SK-N-SH treated with all-trans-retinoic acid at 6 μM for 48 hours (cell line): ENCODE measurements around the gene THSD7A.

Experiments used
- ATAC-seq: fragments of 200-7000 bp; cut with Tn5 transposase; 3 replicates; pipeline ENCODE4 v1.9.1; 2020; ENCODE audit warnings: mild to moderate bottlenecking, moderate library complexity
- ARNTL ChIP-seq: fragments of 450-650 bp; formaldehyde crosslinking; IDR thresholded peaks from 2 replicates; pipeline ENCODE4 v1.5.0; 2020; ENCODE audit warnings: low read depth, mild to moderate bottlenecking, moderate library complexity, borderline replicate concordance
- BACH2 ChIP-seq: fragments of 250-450 bp; sonication (Bioruptor Pico); IDR thresholded peaks from 2 replicates; pipeline ENCODE4 v1.9.0; 2021; ENCODE audit warnings: mild to moderate bottlenecking, borderline replicate concordance
- CSDC2 ChIP-seq: fragments of 250-450 bp; sonication (Bioruptor Pico); IDR thresholded peaks from 2 replicates; pipeline ENCODE4 v1.5.0; 2020; ENCODE audit warnings: mild to moderate bottlenecking, moderate library complexity
- ESRRG ChIP-seq: fragments of 250-450 bp; sonication (Bioruptor Pico); IDR thresholded peaks from 2 replicates; pipeline ENCODE4 v1.6.1; 2021; ENCODE audit warnings: mild to moderate bottlenecking
- GLIS3 ChIP-seq: fragments of 250-450 bp; sonication (Bioruptor Pico); IDR thresholded peaks from 2 replicates; pipeline ENCODE4 v1.5.0; 2020; ENCODE audit warnings: mild to moderate bottlenecking, moderate library complexity
- ISL1 ChIP-seq: fragments of 250-450 bp; sonication (Bioruptor Pico); IDR thresholded peaks from 2 replicates; pipeline ENCODE4 v2.1.2; 2022; ENCODE audit warnings: mild to moderate bottlenecking, moderate library complexity
- OSR1 ChIP-seq: fragments of 250-450 bp; sonication (Bioruptor Pico); IDR thresholded peaks from 2 replicates; pipeline ENCODE4 v1.8.0; 2022; ENCODE audit warnings: moderate library complexity, mild to moderate bottlenecking, inconsistent platforms
- PPARA ChIP-seq: fragments of 250-450 bp; sonication (Bioruptor Pico); IDR thresholded peaks from 2 replicates; pipeline ENCODE4 v1.5.0; 2020; ENCODE audit warnings: mild to moderate bottlenecking, borderline replicate concordance
- RARB ChIP-seq: fragments of 250-450 bp; sonication (Bioruptor Pico); IDR thresholded peaks from 2 replicates; pipeline ENCODE4 v1.8.0; 2021; ENCODE audit warnings: mild to moderate bottlenecking, moderate library complexity
- SNAI2 ChIP-seq: fragments of 250-450 bp; sonication (Bioruptor Pico); IDR thresholded peaks from 2 replicates; pipeline ENCODE4 v1.5.0; 2020; ENCODE audit warnings: mild to moderate bottlenecking, moderate library complexity
- TCF4 ChIP-seq: fragments of 250-450 bp; sonication (Bioruptor Pico); IDR thresholded peaks from 2 replicates; pipeline ENCODE4 v1.8.0; 2021; ENCODE audit warnings: mild to moderate bottlenecking, moderate library complexity, borderline replicate concordance
- ZC3H10 ChIP-seq: fragments of 250-450 bp; sonication (Bioruptor Pico); IDR thresholded peaks from 2 replicates; pipeline ENCODE4 v1.5.1; 2021; ENCODE audit warnings: mild to moderate bottlenecking, moderate library complexity
- ZFP3 ChIP-seq: fragments of 250-450 bp; sonication (Bioruptor Pico); IDR thresholded peaks from 2 replicates; pipeline ENCODE4 v1.5.0; 2020; ENCODE audit warnings: mild to moderate bottlenecking, moderate library complexity
- ZFP30 ChIP-seq: fragments of 450-650 bp; formaldehyde crosslinking; IDR thresholded peaks from 2 replicates; pipeline ENCODE4 v1.5.0; 2022; ENCODE audit warnings: mild to moderate bottlenecking, moderate library complexity
- ZNF70 ChIP-seq: fragments of 450-650 bp; formaldehyde crosslinking; IDR thresholded peaks from 2 replicates; pipeline ENCODE4 v1.5.0; 2020; ENCODE audit warnings: mild to moderate bottlenecking, moderate library complexity
- ZNF8 ChIP-seq: fragments of 450-650 bp; formaldehyde crosslinking; IDR thresholded peaks from 2 replicates; pipeline ENCODE4 v1.5.0; 2020; ENCODE audit warnings: mild to moderate bottlenecking, moderate library complexity
- TF ChIP-seq, protein P1 (sequence below): fragments of 250-450 bp; sonication (Bioruptor Pico); IDR thresholded peaks from 2 replicates; pipeline ENCODE4 v1.5.1; 2021; ENCODE audit warnings: mild to moderate bottlenecking, moderate library complexity
- TF ChIP-seq, protein P2 (sequence below): fragments of 250-450 bp; sonication (Bioruptor Pico); IDR thresholded peaks from 2 replicates; pipeline ENCODE4 v1.8.0; 2021; ENCODE audit warnings: low read depth, mild to moderate bottlenecking, moderate library complexity, borderline replicate concordance
- TF ChIP-seq, protein P3 (sequence below): fragments of 250-450 bp; sonication (Bioruptor Pico); IDR thresholded peaks from 2 replicates; pipeline ENCODE4 v1.5.1; 2020; ENCODE audit warnings: low read depth, mild to moderate bottlenecking, moderate library complexity
- TF ChIP-seq, protein P4 (sequence below): fragments of 250-450 bp; sonication (Bioruptor Pico); IDR thresholded peaks from 2 replicates; pipeline ENCODE4 v1.8.0; 2020; ENCODE audit warnings: mild to moderate bottlenecking, moderate library complexity, borderline replicate concordance

THSD7A gene

DNA sequence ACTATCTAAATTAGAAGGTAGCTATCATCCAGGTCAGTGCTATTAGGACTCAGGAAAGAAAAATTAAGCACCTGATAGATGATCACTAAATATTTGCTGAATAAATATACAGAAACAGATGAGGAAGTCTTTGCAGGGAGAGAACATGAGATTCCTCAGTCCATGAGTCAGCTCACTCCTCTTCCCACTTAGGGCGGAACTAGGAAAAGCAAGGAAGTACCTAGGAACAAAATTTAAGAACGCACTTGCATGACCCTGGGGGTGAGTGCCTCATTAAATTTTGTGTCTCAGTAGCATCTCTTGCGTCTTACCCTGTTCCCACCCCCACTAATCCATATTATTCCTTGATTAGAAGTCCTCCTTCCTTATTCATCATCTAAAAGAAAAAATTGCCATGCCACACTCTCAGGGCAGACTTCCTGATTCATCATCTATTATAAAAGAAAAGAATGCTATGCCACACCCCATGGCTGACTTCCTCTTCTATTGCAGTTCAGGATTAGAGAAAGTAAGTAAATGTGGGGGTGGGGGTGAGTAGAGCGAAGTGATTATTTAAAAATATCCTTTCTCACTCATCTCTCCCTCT, 208.8 kb downstream of the THSD7A start:
- no peak for ATAC-seq
- TF ChIP-seq RARB (CRISPR knock-in tag) (no peak), BACH2 (no peak), CSDC2 (no peak), ZFP30 (CRISPR knock-in tag) (no peak), PPARA (CRISPR knock-in tag) (no peak), TCF4 (no peak), SNAI2 (no peak)
- TF ChIP-seq, protein P1, sequence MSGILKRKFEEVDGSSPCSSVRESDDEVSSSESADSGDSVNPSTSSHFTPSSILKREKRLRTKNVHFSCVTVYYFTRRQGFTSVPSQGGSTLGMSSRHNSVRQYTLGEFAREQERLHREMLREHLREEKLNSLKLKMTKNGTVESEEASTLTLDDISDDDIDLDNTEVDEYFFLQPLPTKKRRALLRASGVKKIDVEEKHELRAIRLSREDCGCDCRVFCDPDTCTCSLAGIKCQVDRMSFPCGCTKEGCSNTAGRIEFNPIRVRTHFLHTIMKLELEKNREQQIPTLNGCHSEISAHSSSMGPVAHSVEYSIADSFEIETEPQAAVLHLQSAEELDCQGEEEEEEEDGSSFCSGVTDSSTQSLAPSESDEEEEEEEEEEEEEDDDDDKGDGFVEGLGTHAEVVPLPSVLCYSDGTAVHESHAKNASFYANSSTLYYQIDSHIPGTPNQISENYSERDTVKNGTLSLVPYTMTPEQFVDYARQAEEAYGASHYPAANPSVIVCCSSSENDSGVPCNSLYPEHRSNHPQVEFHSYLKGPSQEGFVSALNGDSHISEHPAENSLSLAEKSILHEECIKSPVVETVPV (CRISPR knock-in tag): no peak

DNA sequence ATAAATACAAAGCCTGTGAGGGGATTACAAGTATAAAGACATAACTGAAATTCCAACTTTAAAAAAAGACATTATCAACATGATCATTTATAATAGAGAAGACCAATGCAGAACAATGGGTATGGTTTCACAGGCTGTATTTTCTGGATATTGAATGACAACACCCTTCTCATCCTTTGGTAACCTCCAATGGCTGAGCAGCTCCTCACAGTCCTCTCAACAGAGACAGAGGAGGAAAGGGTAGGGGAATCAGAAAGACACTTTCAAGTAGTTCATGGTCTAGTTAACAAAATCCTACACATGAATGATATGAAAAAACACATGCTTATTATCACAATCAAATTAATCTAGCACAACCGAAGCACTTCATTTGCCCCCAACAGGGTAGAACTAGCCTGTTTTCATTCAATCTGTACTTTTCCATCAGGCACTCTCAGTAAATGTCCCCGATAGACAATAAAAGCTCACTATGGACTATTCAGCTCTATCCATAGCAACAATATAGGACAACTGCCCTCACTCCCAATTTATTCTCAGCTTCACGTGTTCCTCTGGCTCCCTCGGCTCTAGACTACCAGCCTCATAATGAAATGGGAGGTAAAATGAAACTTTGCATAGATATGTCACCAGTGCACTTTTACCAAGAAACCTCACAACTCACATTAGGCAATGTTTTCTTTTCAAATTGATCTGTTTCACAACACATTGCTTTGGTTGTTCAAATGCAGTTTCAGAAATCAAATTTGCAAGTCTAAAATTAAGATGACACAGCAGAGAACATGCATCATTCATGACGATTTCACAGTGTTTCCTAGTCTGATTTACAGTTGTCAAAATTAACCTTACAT, 211.4 kb downstream of the THSD7A start:
- ATAC-seq: no peak
- TF ChIP-seq GLIS3 (no peak), ESRRG (CRISPR knock-in tag) (no peak), CSDC2 (no peak), ZNF8 (CRISPR knock-in tag) (no peak), ZFP3 (CRISPR knock-in tag) (no peak), OSR1 (CRISPR knock-in tag) (no peak), ZNF70 (CRISPR knock-in tag) (no peak), ISL1 (CRISPR knock-in tag) (no peak), ZC3H10 (CRISPR knock-in tag) (no peak)
- TF ChIP-seq, protein P2, sequence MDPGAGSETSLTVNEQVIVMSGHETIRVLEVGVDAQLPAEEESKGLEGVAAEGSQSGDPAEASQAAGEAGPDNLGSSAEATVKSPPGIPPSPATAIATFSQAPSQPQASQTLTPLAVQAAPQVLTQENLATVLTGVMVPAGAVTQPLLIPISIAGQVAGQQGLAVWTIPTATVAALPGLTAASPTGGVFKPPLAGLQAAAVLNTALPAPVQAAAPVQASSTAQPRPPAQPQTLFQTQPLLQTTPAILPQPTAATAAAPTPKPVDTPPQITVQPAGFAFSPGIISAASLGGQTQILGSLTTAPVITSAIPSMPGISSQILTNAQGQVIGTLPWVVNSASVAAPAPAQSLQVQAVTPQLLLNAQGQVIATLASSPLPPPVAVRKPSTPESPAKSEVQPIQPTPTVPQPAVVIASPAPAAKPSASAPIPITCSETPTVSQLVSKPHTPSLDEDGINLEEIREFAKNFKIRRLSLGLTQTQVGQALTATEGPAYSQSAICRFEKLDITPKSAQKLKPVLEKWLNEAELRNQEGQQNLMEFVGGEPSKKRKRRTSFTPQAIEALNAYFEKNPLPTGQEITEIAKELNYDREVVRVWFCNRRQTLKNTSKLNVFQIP (CRISPR knock-in tag): no peak
- TF ChIP-seq, protein P1 (CRISPR knock-in tag): no peak
- TF ChIP-seq, protein P3, sequence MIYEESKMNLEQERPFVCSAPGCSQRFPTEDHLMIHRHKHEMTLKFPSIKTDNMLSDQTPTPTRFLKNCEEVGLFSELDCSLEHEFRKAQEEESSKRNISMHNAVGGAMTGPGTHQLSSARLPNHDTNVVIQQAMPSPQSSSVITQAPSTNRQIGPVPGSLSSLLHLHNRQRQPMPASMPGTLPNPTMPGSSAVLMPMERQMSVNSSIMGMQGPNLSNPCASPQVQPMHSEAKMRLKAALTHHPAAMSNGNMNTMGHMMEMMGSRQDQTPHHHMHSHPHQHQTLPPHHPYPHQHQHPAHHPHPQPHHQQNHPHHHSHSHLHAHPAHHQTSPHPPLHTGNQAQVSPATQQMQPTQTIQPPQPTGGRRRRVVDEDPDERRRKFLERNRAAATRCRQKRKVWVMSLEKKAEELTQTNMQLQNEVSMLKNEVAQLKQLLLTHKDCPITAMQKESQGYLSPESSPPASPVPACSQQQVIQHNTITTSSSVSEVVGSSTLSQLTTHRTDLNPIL (CRISPR knock-in tag): no peak
- TF ChIP-seq, protein P4, sequence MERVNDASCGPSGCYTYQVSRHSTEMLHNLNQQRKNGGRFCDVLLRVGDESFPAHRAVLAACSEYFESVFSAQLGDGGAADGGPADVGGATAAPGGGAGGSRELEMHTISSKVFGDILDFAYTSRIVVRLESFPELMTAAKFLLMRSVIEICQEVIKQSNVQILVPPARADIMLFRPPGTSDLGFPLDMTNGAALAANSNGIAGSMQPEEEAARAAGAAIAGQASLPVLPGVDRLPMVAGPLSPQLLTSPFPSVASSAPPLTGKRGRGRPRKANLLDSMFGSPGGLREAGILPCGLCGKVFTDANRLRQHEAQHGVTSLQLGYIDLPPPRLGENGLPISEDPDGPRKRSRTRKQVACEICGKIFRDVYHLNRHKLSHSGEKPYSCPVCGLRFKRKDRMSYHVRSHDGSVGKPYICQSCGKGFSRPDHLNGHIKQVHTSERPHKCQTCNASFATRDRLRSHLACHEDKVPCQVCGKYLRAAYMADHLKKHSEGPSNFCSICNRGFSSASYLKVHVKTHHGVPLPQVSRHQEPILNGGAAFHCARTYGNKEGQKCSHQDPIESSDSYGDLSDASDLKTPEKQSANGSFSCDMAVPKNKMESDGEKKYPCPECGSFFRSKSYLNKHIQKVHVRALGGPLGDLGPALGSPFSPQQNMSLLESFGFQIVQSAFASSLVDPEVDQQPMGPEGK (CRISPR knock-in tag): no peak

DNA sequence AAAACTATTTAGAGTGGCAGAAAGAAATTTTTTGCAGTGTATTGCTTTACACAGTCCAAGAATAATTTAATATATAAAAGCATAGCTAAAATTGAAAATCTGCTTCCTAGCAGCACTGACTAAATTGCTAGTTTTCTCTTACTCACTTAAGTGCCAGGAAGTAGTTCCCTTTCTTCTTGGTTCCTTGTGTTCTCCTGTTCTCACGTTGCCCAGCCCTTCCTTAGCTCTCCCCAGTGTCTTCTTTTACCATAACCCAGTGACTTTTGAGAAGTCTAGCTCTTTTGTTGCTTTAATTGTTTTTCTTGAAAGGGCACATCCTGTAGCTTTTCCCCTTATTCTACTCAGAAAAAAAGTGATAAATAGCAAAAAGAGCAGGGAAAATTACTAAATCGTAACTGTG, 215.5 kb downstream of the THSD7A start:
- TF ChIP-seq GLIS3 (no peak), CSDC2 (no peak), ARNTL (CRISPR knock-in tag) (no peak), BACH2 (no peak), ZFP3 (CRISPR knock-in tag) (no peak)
- TF ChIP-seq, protein P1 (CRISPR knock-in tag): no peak
- ATAC-seq: no peak
